GM18508 (cell line): Measurements from ENCODE around the gene EFCAB6.

Experiments used
- ATAC-seq: cut with Tn5 transposase; IDR thresholded peaks from one replicate; pipeline ENCODE4 v1.9.1; 2021; ENCODE audit warnings: moderate number of reproducible peaks; ENCODE audit not compliant: insufficient read depth, unreplicated experiment

Gene EFCAB6

GRCh38 chr22:43830931-43831560 lies 18.9 kb upstream of the EFCAB6 start:
- no peak for ATAC-seq

GRCh38 chr22:43829904-43830851 lies 18.1 kb upstream of the EFCAB6 start:
- ATAC-seq, result no peak

DNA sequence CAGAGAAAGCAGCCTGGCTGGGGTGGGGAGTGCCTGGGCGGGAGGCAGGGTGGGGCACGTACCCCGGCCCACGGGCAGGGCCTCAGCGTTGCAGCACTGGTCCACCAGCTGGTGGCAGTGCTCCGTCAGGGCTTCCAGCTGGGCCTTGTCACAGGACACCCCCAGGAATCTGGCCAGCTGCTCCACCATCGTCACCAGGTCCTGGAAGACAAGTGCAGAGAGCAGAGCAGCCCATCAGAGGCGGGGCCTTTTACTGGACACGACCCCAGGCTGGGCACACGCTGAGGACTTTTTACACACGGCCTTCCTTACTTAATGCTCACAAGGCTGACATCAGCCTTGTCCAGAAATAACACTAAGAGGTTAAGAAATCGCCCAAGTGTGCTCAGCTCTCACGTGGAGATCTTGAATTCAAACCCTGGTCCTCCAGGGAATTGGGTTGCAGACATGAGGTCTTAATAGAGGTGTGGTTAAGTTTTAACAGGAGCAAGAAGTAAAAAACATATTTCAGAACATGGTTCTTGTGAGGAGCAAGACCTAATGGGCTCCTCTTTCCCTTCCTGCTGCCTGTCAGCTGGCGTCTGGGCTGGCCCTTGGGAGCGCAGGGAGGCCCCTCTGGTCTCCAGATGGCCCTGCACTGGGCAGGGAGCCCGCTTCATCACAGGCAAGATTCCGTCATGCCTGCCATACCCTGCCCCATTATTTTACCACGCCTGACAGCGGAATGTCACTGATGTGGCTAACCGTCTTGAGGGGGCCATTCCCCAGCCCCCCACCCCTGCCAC lies 17.1 kb upstream of the EFCAB6 start:
- ATAC-seq, result no peak

DNA sequence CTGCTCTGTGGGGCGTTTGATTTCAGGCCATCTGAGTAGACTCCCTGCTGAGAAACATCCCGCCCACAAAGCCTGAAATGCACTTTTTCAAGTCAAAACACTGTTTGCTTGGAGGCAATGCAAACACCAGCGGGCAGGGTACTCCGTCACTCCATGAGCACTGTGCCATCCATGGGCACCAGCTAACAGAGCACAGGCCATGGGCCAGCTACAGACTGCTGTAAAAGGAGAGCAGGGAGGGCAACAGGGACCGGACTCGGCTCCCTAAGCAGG lies 16.6 kb upstream of the EFCAB6 start:
- ATAC-seq, result no peak

GRCh38 chr22:43827926-43828724 lies 16.0 kb upstream of the EFCAB6 start:
- ATAC-seq, result no peak

- ATAC-seq, result no peak
Observed at GRCh38 chr22:43827003-43827735, 15.1 kb upstream of the EFCAB6 start.

GRCh38 chr22:43826142-43827002 lies 14.3 kb upstream of the EFCAB6 start:
- ATAC-seq, result no peak

- no peak for ATAC-seq
Observed at GRCh38 chr22:43825651-43826050, 13.5 kb upstream of the EFCAB6 start.

GRCh38 chr22:43824724-43825420 lies 12.8 kb upstream of the EFCAB6 start:
- no peak for ATAC-seq

DNA sequence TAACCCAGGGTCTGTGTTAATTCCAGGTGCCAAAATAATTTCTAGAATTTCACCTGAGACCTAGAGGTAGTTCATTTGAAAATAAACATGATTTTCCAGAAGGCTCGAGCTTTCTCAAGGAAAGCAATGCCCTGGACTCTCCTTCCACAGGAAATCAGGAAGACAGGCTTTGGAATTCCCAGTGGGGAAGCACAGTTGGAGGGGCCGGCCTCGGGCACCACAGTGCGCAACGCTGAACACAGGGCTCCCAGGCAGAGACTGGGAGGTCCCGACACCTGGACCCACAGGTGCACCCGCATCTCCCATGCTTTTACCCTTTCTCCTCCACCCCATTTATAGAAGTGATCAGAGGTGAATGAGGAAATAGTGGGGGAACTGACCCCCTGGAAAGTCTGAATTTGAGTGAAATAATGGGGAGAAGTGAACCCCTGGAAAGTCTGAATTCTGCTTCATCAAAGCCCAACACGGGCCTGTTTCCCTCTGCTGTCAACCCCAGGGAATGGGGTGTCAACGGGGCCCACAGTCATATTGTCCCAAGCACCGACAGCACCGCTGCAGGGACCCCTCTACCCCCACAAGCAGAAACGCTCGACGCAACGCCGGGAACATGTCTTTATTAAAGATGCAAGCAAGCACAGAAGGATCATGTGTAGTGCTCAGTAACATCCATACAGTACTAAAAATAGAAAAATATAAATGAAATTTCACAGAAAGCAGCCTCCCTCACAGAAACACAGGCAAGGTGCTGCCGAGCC lies 12.0 kb upstream of the EFCAB6 start:
- no peak for ATAC-seq

- no peak for ATAC-seq
Observed at GRCh38 chr22:43823353-43823908, 11.3 kb upstream of the EFCAB6 start.

DNA sequence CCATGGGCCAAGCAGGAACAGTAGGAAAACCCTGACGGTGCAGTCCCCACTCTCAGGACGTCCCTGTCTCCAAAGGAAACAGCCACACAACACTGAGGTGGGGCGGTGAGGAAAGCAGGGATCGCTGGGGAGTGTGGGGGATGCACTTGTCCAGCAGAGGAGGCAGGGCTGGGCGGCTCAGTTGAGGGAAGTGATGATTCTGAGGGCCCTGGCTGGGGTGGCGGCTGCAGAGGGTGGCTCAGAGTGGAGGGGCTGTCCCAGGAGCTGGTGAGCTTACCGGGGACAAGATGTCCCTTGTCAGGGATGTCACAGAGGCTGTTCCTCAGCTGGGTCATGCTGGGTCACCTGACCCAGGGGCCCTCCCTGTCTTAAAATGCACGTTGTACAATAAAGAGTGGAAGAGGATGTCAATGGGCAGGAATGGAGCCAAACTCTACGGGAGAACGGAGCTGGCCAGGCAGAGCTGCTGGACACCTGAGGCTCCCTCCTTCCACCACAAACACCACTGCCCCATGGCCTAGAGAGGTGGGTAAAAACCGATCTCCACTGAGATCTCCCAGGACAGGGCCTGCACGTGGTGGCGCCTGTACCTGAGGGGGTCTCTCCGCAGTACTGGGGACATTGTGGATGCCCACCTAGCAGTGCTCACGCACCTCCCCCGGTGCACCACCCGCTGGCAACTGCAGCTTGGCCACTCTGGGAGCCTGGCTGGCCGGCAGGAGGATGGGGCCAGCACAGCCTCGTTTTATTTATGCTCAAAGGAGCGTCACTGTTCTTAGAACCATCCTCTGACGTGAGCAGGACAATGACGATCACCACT lies 9.7 kb upstream of the EFCAB6 start:
- no peak for ATAC-seq

DNA sequence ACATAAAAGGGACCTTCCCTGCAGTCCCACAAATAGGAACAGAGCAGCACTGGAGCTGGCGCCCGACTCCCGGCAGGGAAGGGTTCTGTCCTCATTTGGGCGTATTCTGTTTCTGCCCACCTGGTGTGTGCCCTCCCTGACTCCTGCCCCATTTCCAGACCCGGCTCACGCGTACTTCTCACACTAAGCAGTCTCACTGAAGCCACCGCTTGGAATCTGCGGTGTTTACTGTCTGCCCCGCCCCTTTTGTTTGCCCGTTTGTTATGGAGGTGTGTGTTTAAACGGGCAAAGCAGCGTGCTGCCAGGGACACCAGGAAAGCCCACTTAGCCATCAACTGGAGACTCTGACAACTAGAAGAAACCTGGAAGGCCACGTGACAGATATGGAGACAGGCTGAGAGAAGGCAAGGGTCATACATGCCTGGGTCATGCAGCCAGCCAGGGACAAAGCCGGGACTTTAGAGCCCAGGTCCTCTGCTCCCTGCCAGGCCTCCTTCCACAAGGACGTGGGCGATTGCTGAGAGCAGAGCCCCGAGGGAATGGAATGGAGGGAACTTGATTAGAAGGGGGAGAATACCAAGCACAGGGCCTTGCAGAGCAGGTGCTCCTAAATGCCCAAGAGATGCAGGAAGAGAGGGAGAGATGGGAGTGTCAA lies 8.7 kb upstream of the EFCAB6 start:
- no peak for ATAC-seq

GRCh38 chr22:43819931-43820640 lies 8.0 kb upstream of the EFCAB6 start:
- ATAC-seq, result no peak

DNA sequence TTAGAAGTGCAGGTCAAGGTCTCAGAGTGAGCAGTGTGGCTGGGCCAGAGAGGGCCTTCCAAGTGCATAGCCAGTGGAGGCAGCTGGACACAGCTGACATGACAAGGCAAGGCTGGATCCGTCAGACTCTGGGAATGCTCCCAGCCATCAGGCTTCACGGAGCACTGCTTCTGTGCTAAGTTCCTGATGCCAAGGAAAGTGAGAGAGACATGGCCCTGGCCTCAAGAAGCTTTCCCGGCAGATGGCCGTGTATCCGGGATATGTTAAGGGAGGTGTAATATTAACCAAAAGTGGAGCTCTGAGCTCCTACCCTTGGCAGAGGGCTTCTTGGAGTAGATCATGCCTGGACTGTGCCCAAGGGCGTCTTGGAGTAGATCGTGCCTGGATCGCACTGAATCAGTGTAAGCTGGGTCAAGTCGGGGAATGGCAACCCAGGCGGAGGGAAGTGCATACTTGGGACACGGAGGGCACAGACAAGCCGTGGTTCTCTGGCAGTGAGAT lies 7.4 kb upstream of the EFCAB6 start:
- ATAC-seq, result no peak
